K562 (cell line): ENCODE results near the gene DOCK8.

ENCODE experiments used
- CHD4 ChIP-seq: fragments of 200-600 bp; sonication (generic); IDR thresholded peaks from 3 replicates; pipeline ENCODE4 v1.6.1; 2012; ENCODE audit warnings: low read depth, mild to moderate bottlenecking, mixed read lengths, low read length, inconsistent platforms; ENCODE audit not compliant: insufficient read depth, insufficient replicate concordance, poor library complexity, severe bottlenecking
- CTCF ChIP-seq, 3 experiments: IDR thresholded peaks in 2 of 3; conservative IDR thresholded peaks in 1 of 3; 2 replicates each; pipeline ENCODE4 v1.5.1; 2011 to 2012; ENCODE audit warnings: low read length in 3 of 3, mild to moderate bottlenecking in 3 of 3, control low read depth in 2 of 3, improper control_type of control experiment in 1 of 3, inconsistent platforms in 1 of 3, low read depth in 1 of 3, mixed read lengths in 1 of 3, moderate library complexity in 1 of 3; ENCODE audit not compliant: insufficient read depth in 2 of 3
- NFIC ChIP-seq: fragments of 450-650 bp; IDR thresholded peaks from 2 replicates; pipeline ENCODE4 v1.6.1; 2017; ENCODE audit warnings: mild to moderate bottlenecking, inconsistent platforms
- SMC3 ChIP-seq: conservative IDR thresholded peaks from 2 replicates; pipeline ENCODE4 v1.6.1; 2011; ENCODE audit warnings: low read depth, low read length, improper control_type of control experiment; ENCODE audit not compliant: insufficient read depth
- SP2 ChIP-seq: IDR thresholded peaks from 2 replicates; pipeline ENCODE4 v1.6.1; 2011; ENCODE audit warnings: mild to moderate bottlenecking, low read depth, low read length, moderate library complexity; ENCODE audit not compliant: poor library complexity, severe bottlenecking; ENCODE audit errors: extremely low read depth
- ZNF280A ChIP-seq: fragments of 450-650 bp; IDR thresholded peaks from 2 replicates; pipeline ENCODE4 v1.6.1; 2018; ENCODE audit warnings: mild to moderate bottlenecking, low read depth; ENCODE audit not compliant: partially characterized antibody
- ZNF408 ChIP-seq: fragments of 250-450 bp; sonication (Bioruptor Pico); IDR thresholded peaks from 2 replicates; pipeline ENCODE4 v1.4.0; 2020; ENCODE audit warnings: low read depth, mild to moderate bottlenecking, moderate library complexity

- TF ChIP-seq NFIC (no peak), CTCF (IDR thresholded peaks at IDR 0.05 in 2 of 3, conservative IDR thresholded peaks at IDR 0.05 in 1 of 3; ENCODE audit: insufficient read depth in 2 of 3, low read depth in 1 of 3, low read length in 3 of 3) (no peak), SP2 (no peak), SMC3 (no peak), ZNF280A (no peak), CHD4 (no peak), ZNF408 (CRISPR knock-in tag) (no peak)
Observed at GRCh38 chr9:426264-426663, 211.6 kb downstream of the DOCK8 start.
